Adipocyte (in vitro differentiated cells): ENCODE data around the gene SH3RF3.

Source experiments
- DNase-seq: peaks from one replicate; pipeline ENCODE4 v3.0.0-alpha.2; 2015; ENCODE audit warnings: low read depth
- H3K27me3 ChIP-seq: replicated peaks from 2 replicates; pipeline ENCODE4 v1.7.0; 2013; ENCODE audit warnings: mild to moderate bottlenecking, low read length, moderate library complexity; ENCODE audit not compliant: control insufficient read depth, insufficient read depth
- H3K36me3 ChIP-seq: 2 replicates; pipeline ENCODE4 v1.7.0; 2013; ENCODE audit warnings: low read length, mild to moderate bottlenecking, moderate library complexity; ENCODE audit not compliant: control insufficient read depth, insufficient read depth, severe bottlenecking
- H3K4me1 ChIP-seq: 2 replicates; pipeline ENCODE4 v1.7.0; 2013; ENCODE audit warnings: mild to moderate bottlenecking, low read length, moderate library complexity; ENCODE audit not compliant: control insufficient read depth, insufficient read depth
- H3K4me3 ChIP-seq: 2 replicates; pipeline ENCODE4 v1.7.0; 2013; ENCODE audit warnings: mild to moderate bottlenecking, low read length, moderate library complexity
- H3K9ac ChIP-seq: 2 replicates; pipeline ENCODE4 v1.7.0; 2013; ENCODE audit warnings: mild to moderate bottlenecking, low read length, moderate library complexity
- H3K9me3 ChIP-seq: 2 replicates; pipeline ENCODE4 v1.7.0; 2013; ENCODE audit warnings: mild to moderate bottlenecking, low read length, moderate library complexity; ENCODE audit not compliant: control insufficient read depth

SH3RF3 gene

DNA sequence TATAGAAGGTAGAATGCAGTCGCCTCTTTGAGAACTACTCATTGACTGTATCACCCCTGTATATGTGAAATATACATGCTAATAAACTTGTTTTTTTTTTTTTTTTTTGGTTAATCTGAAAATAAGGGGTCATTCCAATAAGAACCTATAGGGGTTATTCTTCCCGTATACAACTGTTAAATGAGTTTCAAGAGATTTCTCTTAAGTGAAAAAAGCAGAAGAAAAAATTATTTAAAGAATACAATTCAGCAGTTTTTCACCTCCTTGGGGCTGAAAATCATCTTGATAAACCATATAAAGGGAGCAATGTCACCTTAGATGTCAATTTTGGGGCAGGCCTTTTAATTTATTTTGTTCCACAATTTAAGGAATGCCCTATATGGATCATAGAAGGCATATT lies 418.3 kb downstream of the SH3RF3 start:
- no peaks in the 10 kb centered on the region for H3K27me3 ChIP-seq
- no peaks in the 10 kb centered on the region for H3K9me3 ChIP-seq
- no peak overlapping the region for H3K9ac ChIP-seq
- H3K4me3 ChIP-seq: no peak overlapping the region
- DNase-seq: no peak
- H3K4me1 ChIP-seq: no peaks in the 10 kb centered on the region
- peaks cover 23% of the 10 kb centered on the region for H3K36me3 ChIP-seq

DNA sequence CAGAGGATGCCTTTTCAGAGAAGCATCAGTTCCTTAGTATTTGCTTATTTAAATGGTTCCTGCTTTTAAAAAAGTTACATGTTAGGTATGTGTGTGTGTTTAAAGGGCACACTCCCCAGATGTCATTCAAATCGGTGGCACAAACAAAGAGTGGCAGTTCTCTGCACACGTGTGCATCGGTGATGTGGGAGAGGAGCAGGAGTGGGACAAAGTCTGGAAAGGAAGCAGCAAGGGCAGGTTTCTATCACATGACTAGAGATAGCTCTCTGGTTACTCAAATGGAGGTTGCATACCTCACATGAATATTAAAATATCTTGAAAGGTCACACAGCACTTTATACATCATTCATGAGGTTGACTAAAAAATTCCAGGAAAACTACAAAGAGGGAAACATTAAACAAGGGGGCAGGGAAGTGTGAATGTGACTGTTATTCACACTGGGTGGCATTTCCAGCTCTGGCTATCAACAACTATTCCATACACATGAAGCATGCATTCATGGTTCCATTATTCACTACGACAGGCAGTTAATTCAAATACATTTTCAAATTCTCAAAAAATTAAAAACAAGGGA lies 420.1 kb downstream of the SH3RF3 start:
- Histone ChIP-seq H3K4me3 (no peak overlapping the region), H3K4me1 (no peaks in the 10 kb centered on the region), H3K36me3 (peaks cover 24% of the 10 kb centered on the region)

More for the DNA sequence above, 420.1 kb downstream of the SH3RF3 start:
- Histone ChIP-seq H3K9me3 (no peaks in the 10 kb centered on the region), H3K27me3 (no peaks in the 10 kb centered on the region), H3K9ac (no peak overlapping the region)
- DNase-seq: no peak
